HG03139 (cell line): ENCODE results near the gene TBC1D1.

Source experiments
- ATAC-seq: cut with Tn5 transposase; IDR thresholded peaks from one replicate; pipeline ENCODE4 v1.9.1; 2021; ENCODE audit not compliant: unreplicated experiment

Gene TBC1D1

DNA sequence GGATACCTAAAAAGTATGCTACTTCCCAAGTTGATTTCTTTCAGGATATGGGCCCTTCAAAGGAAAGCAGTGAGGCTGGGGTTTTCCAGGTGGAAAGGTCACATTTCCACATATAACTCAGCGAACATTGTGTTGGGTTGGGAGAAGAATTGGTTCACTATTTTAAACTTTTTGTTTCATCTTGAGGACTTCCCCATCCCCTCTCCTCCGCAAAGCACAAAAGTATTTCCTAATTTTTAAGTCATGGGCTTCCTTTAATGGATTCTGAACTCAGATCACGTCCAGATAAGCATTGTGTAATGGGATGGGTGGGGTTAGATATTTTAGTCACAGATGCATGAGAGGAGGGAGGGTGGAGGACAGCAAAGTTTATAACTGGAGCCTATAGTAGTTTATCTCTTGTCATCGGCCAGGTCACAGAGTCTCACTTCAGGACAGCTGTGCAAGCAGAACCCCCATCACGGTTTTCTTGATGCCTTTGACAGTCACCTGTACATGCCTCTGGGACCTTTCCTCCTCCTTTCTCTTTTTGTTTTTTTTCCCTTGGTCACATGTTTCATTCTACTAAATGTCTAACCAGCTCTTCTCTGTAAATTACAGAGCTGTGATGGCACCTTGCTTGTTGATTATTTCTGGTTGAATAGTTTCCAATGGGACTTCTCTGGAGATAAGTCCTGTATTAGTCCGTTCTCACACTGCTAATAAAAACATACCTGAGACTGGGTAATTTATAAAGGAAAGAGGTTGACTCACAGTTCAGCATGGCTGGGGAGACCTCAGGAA is 184.7 kb downstream of the TBC1D1 start:
- ATAC-seq: no peak

DNA sequence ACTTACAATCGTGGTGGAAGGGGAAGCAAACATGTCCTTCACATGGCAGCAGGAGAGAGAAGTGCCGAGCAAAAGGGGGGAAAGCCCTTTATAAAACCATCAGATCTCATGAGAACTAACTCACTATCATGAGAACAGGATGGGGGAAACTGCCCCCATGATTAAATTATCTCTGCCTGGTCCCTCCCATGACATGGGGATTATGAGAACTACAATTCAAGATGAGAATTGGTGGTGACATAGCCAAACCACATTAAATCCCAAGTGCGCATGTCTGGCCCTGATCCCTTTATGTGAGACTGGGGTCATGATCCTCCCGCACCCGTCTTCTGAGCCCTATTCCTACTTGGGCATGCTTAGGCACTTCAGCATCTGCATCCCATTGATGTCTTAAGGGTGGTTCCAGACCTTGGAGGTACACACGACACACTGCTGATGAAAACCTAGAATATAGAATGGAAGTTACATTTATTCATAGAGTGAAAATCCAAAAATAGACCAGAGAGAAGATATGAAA is 185.3 kb downstream of the TBC1D1 start:
- ATAC-seq: no peak

- ATAC-seq: no peak
Measured at GRCh38 chr4:38077791-38078489, 187.1 kb downstream of the TBC1D1 start.

- ATAC-seq: no peak
Measured at GRCh38 chr4:38078590-38079421, 187.9 kb downstream of the TBC1D1 start.

DNA sequence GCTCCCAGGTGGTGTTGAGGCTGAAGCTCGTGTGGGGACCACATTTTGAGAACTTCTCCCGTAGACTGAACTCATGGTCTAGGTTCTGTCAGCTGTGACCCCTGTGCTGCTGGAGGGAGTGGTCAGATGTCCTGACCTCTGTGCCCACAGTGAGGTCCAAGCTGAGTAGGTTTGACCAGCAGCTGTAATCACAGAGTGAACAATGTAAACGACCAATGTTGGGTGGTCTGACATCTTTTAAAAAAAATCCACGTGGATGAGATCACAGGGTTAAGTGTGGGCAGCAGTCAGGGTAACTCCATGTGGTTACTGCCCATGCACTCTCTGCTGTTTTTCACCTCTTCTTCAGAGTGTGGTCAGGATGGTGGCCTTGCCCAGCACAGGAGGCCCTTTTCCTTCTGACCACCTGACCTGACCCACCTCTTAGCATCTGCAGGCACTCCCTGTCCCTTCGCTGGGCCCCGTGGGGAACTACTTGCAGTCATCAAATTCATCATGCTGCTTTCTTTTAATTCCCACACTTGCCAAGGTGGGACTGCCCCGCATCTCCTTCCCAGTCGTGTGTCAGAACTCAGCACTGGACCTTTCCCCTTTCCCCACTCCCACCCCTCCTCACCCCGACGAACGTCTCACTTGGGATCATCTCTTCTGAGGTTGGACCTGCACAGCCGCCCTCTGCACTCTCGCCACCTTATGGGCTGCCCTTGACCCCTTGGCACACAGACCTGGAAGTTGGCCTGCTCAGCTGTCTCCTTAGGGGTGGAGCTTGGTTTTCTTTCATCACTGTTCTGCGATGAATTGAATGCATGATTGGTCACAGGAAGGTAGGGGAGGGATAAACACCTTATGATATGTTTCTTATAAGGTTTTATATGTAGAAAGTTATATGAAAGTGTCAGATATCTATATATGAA is 189.4 kb downstream of the TBC1D1 start:
- ATAC-seq: no peak

- ATAC-seq: no peak
Measured at GRCh38 chr4:38082021-38082420, 191.1 kb downstream of the TBC1D1 start.

GRCh38 chr4:38082424-38083385 is 191.8 kb downstream of the TBC1D1 start:
- no peak for ATAC-seq

DNA sequence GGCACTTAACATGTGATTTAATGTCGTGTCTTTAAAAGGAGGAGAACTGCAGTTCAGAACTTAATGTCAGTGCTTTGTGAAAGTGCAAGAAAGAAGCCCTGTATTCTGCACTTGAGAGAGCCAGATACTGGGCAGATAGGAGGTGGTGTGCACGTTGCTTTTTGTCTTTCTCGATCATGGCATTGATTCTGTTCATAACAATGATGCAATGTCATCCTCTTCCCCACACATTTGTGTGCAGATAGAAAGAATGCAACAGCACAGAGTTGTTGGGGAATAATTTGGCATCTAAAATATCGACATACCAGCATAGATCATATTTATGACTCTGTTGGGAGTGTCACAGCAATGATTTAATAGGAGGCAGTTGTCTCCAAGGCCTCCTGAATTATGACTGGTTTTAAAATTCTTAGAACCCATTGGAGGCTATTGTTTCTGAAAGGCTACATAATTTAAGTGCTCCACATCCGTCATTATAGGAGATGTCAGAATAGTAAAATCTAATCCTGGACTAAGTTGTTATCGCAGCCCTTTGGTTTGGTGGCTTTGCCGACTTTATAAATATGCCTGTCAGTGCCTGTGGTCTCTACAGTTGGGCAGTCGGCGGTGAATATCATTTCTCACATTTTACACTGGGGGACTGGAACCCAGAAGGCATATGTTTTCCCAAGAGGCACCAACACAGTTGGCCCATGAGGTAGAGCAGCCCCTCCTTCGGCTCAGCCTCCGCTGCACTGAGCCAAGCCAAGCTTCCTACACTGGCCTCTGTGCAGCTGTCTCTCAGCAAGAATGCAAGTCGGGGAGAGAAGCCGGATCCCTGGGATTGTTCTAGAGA is 194.2 kb downstream of the TBC1D1 start:
- no peak for ATAC-seq

- no peak for ATAC-seq
Measured at GRCh38 chr4:38085751-38086150, 194.9 kb downstream of the TBC1D1 start.

GRCh38 chr4:38086151-38086848 is 195.4 kb downstream of the TBC1D1 start:
- no peak for ATAC-seq

DNA sequence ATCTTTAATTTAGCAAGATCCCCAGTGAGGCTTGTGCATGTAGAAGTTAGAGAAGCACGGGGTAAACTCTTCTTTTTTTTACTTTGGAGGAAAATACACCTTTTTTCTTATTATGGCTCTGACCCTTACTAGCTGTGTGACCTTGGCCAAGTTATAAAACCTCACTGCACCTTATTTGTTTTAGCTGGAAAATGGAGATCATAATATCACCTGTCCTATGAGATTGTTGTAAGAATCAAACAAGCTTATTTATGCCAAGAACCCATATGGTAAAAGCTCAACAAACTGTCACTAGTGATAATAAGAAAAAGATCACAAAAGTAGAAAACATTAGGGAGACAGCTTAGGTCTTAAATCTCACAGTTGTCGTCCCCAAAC is 196.0 kb downstream of the TBC1D1 start:
- ATAC-seq: no peak

GRCh38 chr4:38088321-38088720 is 197.4 kb downstream of the TBC1D1 start:
- no peak for ATAC-seq

- ATAC-seq: no peak
Measured at GRCh38 chr4:38089961-38090360, 199.1 kb downstream of the TBC1D1 start.

- ATAC-seq: no peak
Measured at GRCh38 chr4:38090455-38091246, 199.8 kb downstream of the TBC1D1 start.

- no peak for ATAC-seq
Measured at GRCh38 chr4:38091636-38092035, 200.8 kb downstream of the TBC1D1 start.

DNA sequence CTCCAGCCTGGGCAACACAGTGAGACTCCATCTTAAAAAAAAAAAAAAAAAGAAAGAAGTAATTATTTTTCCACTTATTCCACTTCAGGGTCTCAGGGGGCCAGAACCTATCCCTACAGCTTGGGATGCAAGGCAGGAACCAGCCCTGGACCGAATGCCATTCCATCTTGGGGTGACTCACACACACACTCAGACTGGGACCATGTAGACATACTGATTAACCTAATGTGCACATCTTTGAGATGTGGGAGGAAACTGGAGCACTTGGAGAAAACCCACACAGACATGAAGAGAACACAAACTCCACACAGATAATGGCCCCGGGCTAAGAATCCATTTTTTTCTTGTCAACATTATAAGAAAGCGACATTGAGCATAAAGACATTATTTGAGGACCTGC is 201.8 kb downstream of the TBC1D1 start:
- ATAC-seq: no peak

DNA sequence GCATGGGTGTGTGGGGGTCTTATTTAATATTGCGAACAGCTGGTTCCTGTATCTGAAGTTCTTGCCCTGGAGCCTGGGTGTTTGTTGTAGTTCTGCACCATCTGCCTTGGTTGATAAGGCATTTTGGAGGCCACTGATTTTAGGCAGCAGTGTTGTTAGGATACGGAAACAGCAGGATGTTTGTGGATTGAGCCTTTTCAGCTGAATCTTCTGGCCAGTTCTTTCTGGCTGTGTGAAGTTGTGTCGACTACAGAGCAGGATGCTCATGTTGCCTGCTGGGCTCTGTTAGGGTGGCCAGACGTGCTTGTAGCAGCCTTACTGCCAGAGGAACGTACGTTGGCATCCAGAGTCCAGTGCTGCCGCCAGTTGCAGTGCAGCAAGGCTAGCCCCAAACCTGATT is 203.5 kb downstream of the TBC1D1 start:
- ATAC-seq: no peak
